SU-DHL-6 (cell line): ENCODE measurements around the gene SLC26A2.

Source experiments
- EZH2phosphoT487 ChIP-seq: fragments of 200-600 bp; sonication (generic), shearing (Covaris generic); conservative IDR thresholded peaks from 2 replicates; pipeline ENCODE4 v1.6.1; 2018; ENCODE audit warnings: mild to moderate bottlenecking, antibody characterized with exemption, low read length, moderate library complexity, mixed read lengths
- TF ChIP-seq, protein P1 (sequence below): fragments of 200-600 bp; sonication (generic); IDR thresholded peaks from one replicate; pipeline ENCODE4 v1.5.1; 2017; ENCODE audit warnings: antibody characterized with exemption, mild to moderate bottlenecking, low read length, moderate library complexity; ENCODE audit not compliant: insufficient read depth, poor library complexity, severe bottlenecking

- TF ChIP-seq, protein P1, sequence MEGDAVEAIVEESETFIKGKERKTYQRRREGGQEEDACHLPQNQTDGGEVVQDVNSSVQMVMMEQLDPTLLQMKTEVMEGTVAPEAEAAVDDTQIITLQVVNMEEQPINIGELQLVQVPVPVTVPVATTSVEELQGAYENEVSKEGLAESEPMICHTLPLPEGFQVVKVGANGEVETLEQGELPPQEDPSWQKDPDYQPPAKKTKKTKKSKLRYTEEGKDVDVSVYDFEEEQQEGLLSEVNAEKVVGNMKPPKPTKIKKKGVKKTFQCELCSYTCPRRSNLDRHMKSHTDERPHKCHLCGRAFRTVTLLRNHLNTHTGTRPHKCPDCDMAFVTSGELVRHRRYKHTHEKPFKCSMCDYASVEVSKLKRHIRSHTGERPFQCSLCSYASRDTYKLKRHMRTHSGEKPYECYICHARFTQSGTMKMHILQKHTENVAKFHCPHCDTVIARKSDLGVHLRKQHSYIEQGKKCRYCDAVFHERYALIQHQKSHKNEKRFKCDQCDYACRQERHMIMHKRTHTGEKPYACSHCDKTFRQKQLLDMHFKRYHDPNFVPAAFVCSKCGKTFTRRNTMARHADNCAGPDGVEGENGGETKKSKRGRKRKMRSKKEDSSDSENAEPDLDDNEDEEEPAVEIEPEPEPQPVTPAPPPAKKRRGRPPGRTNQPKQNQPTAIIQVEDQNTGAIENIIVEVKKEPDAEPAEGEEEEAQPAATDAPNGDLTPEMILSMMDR = no peak
- TF ChIP-seq EZH2phosphoT487 = no peak
Measured at GRCh38 chr5:150035139-150035895, 74.8 kb downstream of the SLC26A2 start.
